Measurements from ENCODE around the gene AKR1D1. TPM values are rescaled to one million over a fixed set of nuclear protein-coding genes. Genes with fewer than 3 reads are reported as not detected.

The AKR1D1 gene
- total RNA-seq, 1 donor from 2014 or later = 3.4 TPM

DNA sequence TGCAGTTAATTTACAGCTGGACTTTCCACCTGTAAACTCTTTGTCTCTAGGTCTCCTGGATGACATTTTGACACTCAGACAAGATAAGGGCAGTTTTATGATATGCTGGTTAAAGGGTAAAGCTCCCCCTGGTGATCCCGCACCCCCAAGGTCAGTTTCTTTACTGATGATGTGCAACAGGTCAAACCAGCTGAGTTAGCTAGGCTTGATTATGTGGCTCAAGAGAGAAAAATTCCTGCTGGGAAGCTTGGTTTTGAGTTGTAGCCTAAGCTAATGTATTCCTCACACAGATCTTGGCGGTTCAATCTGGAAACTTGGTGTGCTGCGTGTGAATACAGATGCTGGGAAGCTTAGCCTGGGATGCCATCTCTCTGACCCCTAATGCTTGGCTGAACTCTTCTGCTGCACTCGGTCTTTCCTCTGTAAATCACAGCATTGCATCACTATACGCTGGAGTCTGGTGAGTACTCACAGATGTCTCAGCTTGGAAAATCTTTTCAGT, 11.4 kb upstream of the AKR1D1 start:
- Mint-ChIP-seq H3K4me3 (ENCODE audit: low read depth) (peak overlapping the region; percentile 27), H3K27me3 (no peaks in the 10 kb centered on the region), H3K4me1 (ENCODE audit: low read depth) (peaks cover 55% of the 10 kb centered on the region), H3K36me3 (ENCODE audit: insufficient read depth) (no peaks in the 10 kb centered on the region), H3K27ac (peak overlapping the region; percentile 50), H3K9me3 (ENCODE audit: low read depth) (no peaks in the 10 kb centered on the region)
- DNase-seq (ENCODE audit: low spot score, unreplicated experiment) = no peak
- TF ChIP-seq, protein P1, sequence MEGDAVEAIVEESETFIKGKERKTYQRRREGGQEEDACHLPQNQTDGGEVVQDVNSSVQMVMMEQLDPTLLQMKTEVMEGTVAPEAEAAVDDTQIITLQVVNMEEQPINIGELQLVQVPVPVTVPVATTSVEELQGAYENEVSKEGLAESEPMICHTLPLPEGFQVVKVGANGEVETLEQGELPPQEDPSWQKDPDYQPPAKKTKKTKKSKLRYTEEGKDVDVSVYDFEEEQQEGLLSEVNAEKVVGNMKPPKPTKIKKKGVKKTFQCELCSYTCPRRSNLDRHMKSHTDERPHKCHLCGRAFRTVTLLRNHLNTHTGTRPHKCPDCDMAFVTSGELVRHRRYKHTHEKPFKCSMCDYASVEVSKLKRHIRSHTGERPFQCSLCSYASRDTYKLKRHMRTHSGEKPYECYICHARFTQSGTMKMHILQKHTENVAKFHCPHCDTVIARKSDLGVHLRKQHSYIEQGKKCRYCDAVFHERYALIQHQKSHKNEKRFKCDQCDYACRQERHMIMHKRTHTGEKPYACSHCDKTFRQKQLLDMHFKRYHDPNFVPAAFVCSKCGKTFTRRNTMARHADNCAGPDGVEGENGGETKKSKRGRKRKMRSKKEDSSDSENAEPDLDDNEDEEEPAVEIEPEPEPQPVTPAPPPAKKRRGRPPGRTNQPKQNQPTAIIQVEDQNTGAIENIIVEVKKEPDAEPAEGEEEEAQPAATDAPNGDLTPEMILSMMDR (IDR thresholded peaks at IDR 0.05; ENCODE audit: unreplicated experiment) = no peak

DNA sequence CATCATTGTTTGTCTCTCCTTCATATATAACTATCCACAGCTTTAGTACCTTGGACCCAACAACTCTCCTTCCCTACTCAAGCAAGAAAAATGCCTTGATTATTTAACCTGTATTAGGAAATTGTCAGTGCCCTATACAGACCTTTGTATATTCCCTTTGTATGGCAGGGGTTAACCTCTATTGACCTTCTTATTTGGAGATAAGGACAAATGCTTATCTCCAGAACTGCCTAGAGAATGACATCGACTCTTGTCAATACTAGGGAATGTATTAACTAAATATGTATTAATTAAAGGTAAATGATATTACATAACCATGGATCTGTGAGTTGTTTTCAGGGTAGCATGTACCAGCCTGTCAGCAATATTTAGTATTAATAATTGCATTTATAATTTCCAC, 10.4 kb upstream of the AKR1D1 start:
- Mint-ChIP-seq H3K4me3 (ENCODE audit: low read depth) (peak overlapping the region; percentile 47), H3K36me3 (ENCODE audit: insufficient read depth) (no peaks in the 10 kb centered on the region), H3K27me3 (no peaks in the 10 kb centered on the region), H3K4me1 (ENCODE audit: low read depth) (peaks cover 55% of the 10 kb centered on the region), H3K27ac (peak overlapping the region; percentile 76), H3K9me3 (ENCODE audit: low read depth) (no peaks in the 10 kb centered on the region)
- TF ChIP-seq, protein P1 (IDR thresholded peaks at IDR 0.05; ENCODE audit: unreplicated experiment) = no peak
- DNase-seq (ENCODE audit: low spot score, unreplicated experiment) = no peak

DNA sequence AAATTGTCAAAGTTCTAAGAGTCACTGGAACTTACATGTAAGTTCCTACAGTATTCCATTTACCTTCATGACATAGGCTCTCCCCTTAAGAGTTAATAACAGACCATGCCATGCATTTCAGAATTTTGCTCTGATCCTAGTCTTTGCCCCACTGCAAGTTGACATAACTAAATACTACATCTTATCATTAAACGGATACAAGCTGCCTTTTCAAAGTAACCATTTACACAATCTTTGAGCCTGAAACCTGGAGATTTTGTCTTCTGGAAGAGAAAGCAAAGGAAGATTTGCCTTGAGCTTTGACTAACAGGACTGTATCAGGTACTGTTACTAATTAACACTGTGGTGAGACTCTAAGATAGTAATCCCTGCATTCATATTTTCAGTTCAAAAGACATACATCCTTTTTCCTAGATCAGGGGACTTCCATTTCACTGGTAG, 9.3 kb upstream of the AKR1D1 start:
- peaks cover 2% of the 10 kb centered on the region for H3K36me3 Mint-ChIP-seq (ENCODE audit: insufficient read depth)
- H3K27ac Mint-ChIP-seq = peak overlapping the region; percentile 26
- no peaks in the 10 kb centered on the region for H3K27me3 Mint-ChIP-seq
- DNase-seq (ENCODE audit: low spot score, unreplicated experiment) = no peak
- H3K4me1 Mint-ChIP-seq (ENCODE audit: low read depth) = peaks cover 48% of the 10 kb centered on the region
- H3K9me3 Mint-ChIP-seq (ENCODE audit: low read depth) = no peaks in the 10 kb centered on the region
- TF ChIP-seq, protein P1 (IDR thresholded peaks at IDR 0.05; ENCODE audit: unreplicated experiment) = no peak
- H3K4me3 Mint-ChIP-seq (ENCODE audit: low read depth) = peak overlapping the region; percentile 2

DNA sequence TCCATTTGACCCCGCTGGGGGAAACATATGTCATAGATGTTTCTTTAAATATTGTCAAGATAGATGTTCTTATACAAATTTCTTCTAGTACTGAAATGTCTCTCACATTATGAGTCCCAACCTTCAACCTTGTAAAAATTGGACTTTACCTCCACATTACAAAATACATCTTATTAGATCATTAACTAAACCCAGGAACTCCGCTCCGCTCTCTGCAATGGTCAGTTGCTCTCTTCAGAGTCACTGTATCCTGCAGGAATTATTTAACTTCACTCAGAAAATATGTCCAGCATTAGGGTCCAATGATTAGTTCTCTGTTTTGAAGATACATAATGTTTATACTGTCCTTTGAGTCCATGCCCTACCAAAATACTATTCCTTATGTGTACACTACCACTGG, 8.5 kb upstream of the AKR1D1 start:
- Mint-ChIP-seq H3K4me3 (ENCODE audit: low read depth) (no peak overlapping the region), H3K27me3 (no peaks in the 10 kb centered on the region), H3K4me1 (ENCODE audit: low read depth) (peaks cover 40% of the 10 kb centered on the region), H3K36me3 (ENCODE audit: insufficient read depth) (peaks cover 4% of the 10 kb centered on the region), H3K9me3 (ENCODE audit: low read depth) (no peaks in the 10 kb centered on the region), H3K27ac (no peak overlapping the region)
- TF ChIP-seq, protein P1 (IDR thresholded peaks at IDR 0.05; ENCODE audit: unreplicated experiment) = no peak
- DNase-seq (ENCODE audit: low spot score, unreplicated experiment) = no peak

DNA sequence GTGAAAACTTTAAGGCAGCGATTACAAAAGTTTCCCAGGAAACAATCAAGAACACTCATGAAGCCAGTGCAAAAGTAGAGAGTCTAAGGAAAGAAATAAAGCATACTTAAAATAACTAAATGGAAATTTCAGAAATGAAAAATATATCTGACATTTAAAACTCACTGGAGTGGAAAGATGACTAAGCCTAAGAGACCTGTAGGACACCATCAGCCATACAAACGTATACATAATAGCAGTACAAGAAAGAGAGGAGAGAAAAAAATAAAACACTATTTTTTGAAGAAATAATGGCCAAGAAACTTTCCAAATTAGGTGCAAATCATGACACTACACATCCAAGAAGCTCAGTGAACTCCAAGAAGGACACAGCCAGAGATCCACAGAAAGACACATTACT, 5.4 kb upstream of the AKR1D1 start:
- Mint-ChIP-seq H3K9me3 (ENCODE audit: low read depth) (peaks cover 22% of the 10 kb centered on the region), H3K4me1 (ENCODE audit: low read depth) (peaks cover 23% of the 10 kb centered on the region), H3K27ac (no peak overlapping the region), H3K4me3 (ENCODE audit: low read depth) (no peak overlapping the region), H3K27me3 (no peaks in the 10 kb centered on the region), H3K36me3 (ENCODE audit: insufficient read depth) (peaks cover 7% of the 10 kb centered on the region)
- TF ChIP-seq, protein P1 (IDR thresholded peaks at IDR 0.05; ENCODE audit: unreplicated experiment) = no peak
- DNase-seq (ENCODE audit: low spot score, unreplicated experiment) = no peak
